ENCODE measurements around the gene DHX8.
"Not testable (repeated sequence)": the region's sequence is repeated elsewhere in the genome, so short reads cannot be mapped to it uniquely, and the experiment has no call there.

Gene DHX8

DNA sequence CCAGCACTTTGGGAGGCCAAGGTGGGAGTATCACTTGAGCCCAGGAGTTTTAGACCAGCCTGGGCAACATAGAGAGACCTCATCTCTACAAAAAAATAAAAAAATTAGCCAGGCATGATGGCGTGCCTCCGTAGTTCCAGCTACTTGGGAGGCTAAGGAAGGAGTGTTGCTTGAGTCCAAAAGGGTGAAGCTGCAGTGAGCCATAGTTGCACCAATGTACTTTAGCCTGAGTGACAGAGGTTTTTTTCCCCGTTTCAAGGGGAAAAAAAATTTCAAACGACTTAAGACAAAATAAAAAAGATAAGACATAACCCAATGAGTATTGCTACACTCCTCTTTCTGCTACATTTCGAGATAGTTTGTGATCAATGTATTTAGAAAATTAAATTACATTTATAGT lies 6.8 kb downstream of the DHX8 start:
- H3K27ac ChIP-seq (ENCODE audit: low read length), result no peak overlapping the region
- H3K36me3 ChIP-seq (ENCODE audit: control insufficient read depth, low read depth, low read length), result peaks cover 38% of the 10 kb centered on the region
- no peaks in the 10 kb centered on the region for H3K9me3 ChIP-seq (ENCODE audit: control insufficient read depth, low read depth, low read length)
- no peak overlapping the region for H3K4me3 ChIP-seq (ENCODE audit: low read length)
- no peaks in the 10 kb centered on the region for H3K4me1 ChIP-seq (ENCODE audit: control insufficient read depth, low read depth, low read length)
- H3K9ac ChIP-seq (ENCODE audit: low read length), result no peak overlapping the region
- H3K27me3 ChIP-seq (ENCODE audit: control insufficient read depth, insufficient read depth, low read length), result no peaks in the 10 kb centered on the region

DNA sequence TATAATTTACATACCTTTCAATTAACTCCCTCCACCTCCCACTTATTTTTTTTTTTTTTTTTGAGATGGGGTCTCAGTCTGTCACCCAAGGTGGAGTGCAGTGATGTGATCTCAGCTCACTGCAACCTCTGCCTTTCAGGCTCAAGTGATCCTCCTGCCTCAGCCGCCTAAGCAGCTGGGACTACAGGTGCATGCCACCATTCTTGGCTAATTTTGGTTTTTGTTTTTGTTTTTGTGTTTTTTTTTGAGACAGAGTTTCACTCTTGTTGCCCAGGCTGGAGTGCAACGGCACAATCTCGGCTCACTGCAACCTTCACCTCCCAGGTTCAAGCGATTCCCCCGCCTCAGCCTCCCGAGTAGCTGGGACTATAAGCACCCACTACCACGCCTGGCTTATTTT lies 25.7 kb downstream of the DHX8 start:
- not testable (repeated sequence) for H3K9me3 ChIP-seq (ENCODE audit: control insufficient read depth, low read depth, low read length); H3K9ac ChIP-seq (ENCODE audit: low read length); H3K27me3 ChIP-seq (ENCODE audit: control insufficient read depth, insufficient read depth, low read length); H3K4me1 ChIP-seq (ENCODE audit: control insufficient read depth, low read depth, low read length); H3K27ac ChIP-seq (ENCODE audit: low read length); H3K4me3 ChIP-seq (ENCODE audit: low read length)
- peaks cover 64% of the 10 kb centered on the region for H3K36me3 ChIP-seq (ENCODE audit: control insufficient read depth, low read depth, low read length)

- not testable (repeated sequence) for H3K4me3 ChIP-seq (ENCODE audit: low read length); H3K27ac ChIP-seq (ENCODE audit: low read length); H3K4me1 ChIP-seq (ENCODE audit: control insufficient read depth, low read depth, low read length); H3K9me3 ChIP-seq (ENCODE audit: control insufficient read depth, low read depth, low read length); H3K27me3 ChIP-seq (ENCODE audit: control insufficient read depth, insufficient read depth, low read length); H3K9ac ChIP-seq (ENCODE audit: low read length)
- H3K36me3 ChIP-seq (ENCODE audit: control insufficient read depth, low read depth, low read length), result peaks cover 66% of the 10 kb centered on the region
These were observed 27.4 kb downstream of the DHX8 start for GRCh38 chr17:43511199-43511598.

- no peaks in the 10 kb centered on the region for H3K27me3 ChIP-seq (ENCODE audit: control insufficient read depth, insufficient read depth, low read length)
- H3K36me3 ChIP-seq (ENCODE audit: control insufficient read depth, low read depth, low read length), result peaks cover 59% of the 10 kb centered on the region
- H3K4me1 ChIP-seq (ENCODE audit: control insufficient read depth, low read depth, low read length), result no peaks in the 10 kb centered on the region
- H3K4me3 ChIP-seq (ENCODE audit: low read length), result no peak overlapping the region
- no peaks in the 10 kb centered on the region for H3K9me3 ChIP-seq (ENCODE audit: control insufficient read depth, low read depth, low read length)
- no peak overlapping the region for H3K9ac ChIP-seq (ENCODE audit: low read length)
- H3K27ac ChIP-seq (ENCODE audit: low read length), result no peak overlapping the region
These were observed 31.9 kb downstream of the DHX8 start for GRCh38 chr17:43515656-43516055.

GRCh38 chr17:43517161-43517560 lies 33.4 kb downstream of the DHX8 start:
- Histone ChIP-seq H3K9me3 (ENCODE audit: control insufficient read depth, low read depth, low read length) (no peaks in the 10 kb centered on the region), H3K9ac (ENCODE audit: low read length) (no peak overlapping the region), H3K4me1 (ENCODE audit: control insufficient read depth, low read depth, low read length) (no peaks in the 10 kb centered on the region), H3K27me3 (ENCODE audit: control insufficient read depth, insufficient read depth, low read length) (no peaks in the 10 kb centered on the region), H3K4me3 (ENCODE audit: low read length) (no peak overlapping the region), H3K36me3 (ENCODE audit: control insufficient read depth, low read depth, low read length) (peaks cover 68% of the 10 kb centered on the region), H3K27ac (ENCODE audit: low read length) (no peak overlapping the region)

- no peaks in the 10 kb centered on the region for H3K27me3 ChIP-seq (ENCODE audit: control insufficient read depth, insufficient read depth, low read length)
- H3K9me3 ChIP-seq (ENCODE audit: control insufficient read depth, low read depth, low read length), result no peaks in the 10 kb centered on the region
- H3K4me1 ChIP-seq (ENCODE audit: control insufficient read depth, low read depth, low read length), result no peaks in the 10 kb centered on the region
- H3K36me3 ChIP-seq (ENCODE audit: control insufficient read depth, low read depth, low read length), result peaks cover 65% of the 10 kb centered on the region
- H3K4me3 ChIP-seq (ENCODE audit: low read length), result no peak overlapping the region
- no peak overlapping the region for H3K27ac ChIP-seq (ENCODE audit: low read length)
- H3K9ac ChIP-seq (ENCODE audit: low read length), result no peak overlapping the region
These were observed 34.0 kb downstream of the DHX8 start for GRCh38 chr17:43517615-43518386.

GRCh38 chr17:43521389-43521788 lies 37.6 kb downstream of the DHX8 start:
- H3K4me3 ChIP-seq (ENCODE audit: low read length), result no peak overlapping the region
- no peak overlapping the region for H3K9ac ChIP-seq (ENCODE audit: low read length)
- H3K27ac ChIP-seq (ENCODE audit: low read length), result no peak overlapping the region
- no peaks in the 10 kb centered on the region for H3K9me3 ChIP-seq (ENCODE audit: control insufficient read depth, low read depth, low read length)
- H3K27me3 ChIP-seq (ENCODE audit: control insufficient read depth, insufficient read depth, low read length), result no peaks in the 10 kb centered on the region
- peaks cover 15% of the 10 kb centered on the region for H3K4me1 ChIP-seq (ENCODE audit: control insufficient read depth, low read depth, low read length)
- H3K36me3 ChIP-seq (ENCODE audit: control insufficient read depth, low read depth, low read length), result peaks cover 67% of the 10 kb centered on the region

- Histone ChIP-seq H3K36me3 (ENCODE audit: control insufficient read depth, low read depth, low read length) (peaks cover 60% of the 10 kb centered on the region), H3K9ac (ENCODE audit: low read length) (no peak overlapping the region), H3K27me3 (ENCODE audit: control insufficient read depth, insufficient read depth, low read length) (no peaks in the 10 kb centered on the region), H3K9me3 (ENCODE audit: control insufficient read depth, low read depth, low read length) (no peaks in the 10 kb centered on the region), H3K27ac (ENCODE audit: low read length) (no peak overlapping the region), H3K4me3 (ENCODE audit: low read length) (no peak overlapping the region), H3K4me1 (ENCODE audit: control insufficient read depth, low read depth, low read length) (peaks cover 34% of the 10 kb centered on the region)
These were observed 41.3 kb downstream of the DHX8 start for GRCh38 chr17:43524945-43525575.

DNA sequence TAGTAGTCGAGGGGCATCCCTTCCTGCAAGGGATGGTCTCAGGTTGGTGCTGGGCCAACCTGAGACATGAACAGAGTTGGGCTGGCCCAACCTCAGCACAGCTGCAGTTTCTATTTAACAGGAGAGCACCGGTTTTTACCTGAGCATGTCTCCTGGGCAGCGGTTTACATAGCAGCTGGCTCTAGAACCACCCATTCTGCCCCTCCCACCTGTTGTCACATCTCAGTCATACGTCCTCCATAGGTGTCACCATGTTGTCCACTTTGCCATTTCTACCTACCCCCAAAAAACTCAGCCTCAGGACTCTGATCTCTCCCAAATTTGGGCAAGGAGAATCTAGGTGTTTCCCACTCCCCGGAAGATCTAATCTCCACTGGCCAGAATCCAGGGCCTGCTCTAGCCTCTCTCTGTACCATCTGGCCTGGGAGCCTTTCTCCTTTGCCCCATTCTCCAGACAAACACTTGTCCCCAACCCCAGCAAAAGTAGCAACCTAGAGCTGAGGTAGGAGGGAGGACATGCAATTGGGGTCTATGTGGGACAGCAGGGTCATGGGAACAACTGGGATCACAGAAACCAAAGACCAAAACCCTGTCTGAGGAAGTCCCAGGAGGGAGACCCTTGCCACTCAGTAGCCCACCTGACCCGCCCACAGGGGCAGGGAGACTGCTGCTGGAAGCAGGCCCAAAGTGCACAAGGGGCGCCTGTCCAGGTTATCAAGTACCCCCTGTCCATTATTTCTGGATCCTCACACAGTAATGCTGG lies 43.3 kb downstream of the DHX8 start:
- H3K27me3 ChIP-seq (ENCODE audit: control insufficient read depth, insufficient read depth, low read length), result no peaks in the 10 kb centered on the region
- no peaks in the 10 kb centered on the region for H3K9me3 ChIP-seq (ENCODE audit: control insufficient read depth, low read depth, low read length)
- H3K4me3 ChIP-seq (ENCODE audit: low read length), result no peak overlapping the region
- H3K36me3 ChIP-seq (ENCODE audit: control insufficient read depth, low read depth, low read length), result peaks cover 42% of the 10 kb centered on the region
- no peak overlapping the region for H3K9ac ChIP-seq (ENCODE audit: low read length)
- no peak overlapping the region for H3K27ac ChIP-seq (ENCODE audit: low read length)
- peaks cover 49% of the 10 kb centered on the region for H3K4me1 ChIP-seq (ENCODE audit: control insufficient read depth, low read depth, low read length)

DNA sequence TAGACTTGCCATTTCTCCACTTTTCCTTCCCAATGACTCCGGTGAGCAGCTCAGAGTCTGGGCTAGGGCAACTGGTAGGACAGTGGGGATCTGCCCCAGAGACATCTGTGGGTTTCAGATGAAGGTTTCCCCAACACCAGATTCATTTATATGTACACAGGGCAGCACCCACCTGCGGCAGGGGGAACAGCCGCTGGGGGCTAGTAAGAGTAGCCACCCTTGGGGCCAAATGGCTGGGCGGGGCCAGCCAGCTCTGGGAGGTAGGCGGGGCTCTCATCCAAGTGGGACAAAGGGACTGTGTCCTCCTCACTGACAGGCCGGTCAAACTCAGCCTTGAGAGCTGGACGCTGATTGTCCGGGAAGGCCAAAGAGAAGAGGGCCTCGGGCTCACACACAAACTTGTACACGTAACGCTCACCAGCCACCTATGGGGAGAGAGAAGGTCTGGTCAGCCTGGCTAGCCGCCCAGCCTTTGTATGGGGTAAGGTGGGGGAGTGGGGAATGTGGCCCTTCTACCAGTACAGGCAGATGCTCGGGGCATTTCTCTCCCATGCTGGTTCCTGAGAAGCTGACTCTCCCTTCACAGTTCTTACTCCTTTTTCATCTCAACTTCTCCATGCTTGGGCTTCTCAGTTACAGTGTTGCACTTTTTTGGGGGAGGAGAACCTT lies 44.7 kb downstream of the DHX8 start:
- Histone ChIP-seq H3K36me3 (ENCODE audit: control insufficient read depth, low read depth, low read length) (peaks cover 40% of the 10 kb centered on the region), H3K9ac (ENCODE audit: low read length) (no peak overlapping the region), H3K27ac (ENCODE audit: low read length) (no peak overlapping the region)

GRCh38 chr17:43528988-43529814 lies 45.4 kb downstream of the DHX8 start:
- no peaks in the 10 kb centered on the region for H3K27me3 ChIP-seq (ENCODE audit: control insufficient read depth, insufficient read depth, low read length)
- H3K9me3 ChIP-seq (ENCODE audit: control insufficient read depth, low read depth, low read length), result no peaks in the 10 kb centered on the region
- H3K36me3 ChIP-seq (ENCODE audit: control insufficient read depth, low read depth, low read length), result peaks cover 36% of the 10 kb centered on the region
- H3K4me1 ChIP-seq (ENCODE audit: control insufficient read depth, low read depth, low read length), result peaks cover 49% of the 10 kb centered on the region
- no peak overlapping the region for H3K27ac ChIP-seq (ENCODE audit: low read length)
- H3K9ac ChIP-seq (ENCODE audit: low read length), result no peak overlapping the region
- H3K4me3 ChIP-seq (ENCODE audit: low read length), result no peak overlapping the region

More for the DNA sequence above, 44.7 kb downstream of the DHX8 start:
- Histone ChIP-seq H3K4me3 (ENCODE audit: low read length) (no peak overlapping the region), H3K9me3 (ENCODE audit: control insufficient read depth, low read depth, low read length) (no peaks in the 10 kb centered on the region), H3K27me3 (ENCODE audit: control insufficient read depth, insufficient read depth, low read length) (no peaks in the 10 kb centered on the region), H3K4me1 (ENCODE audit: control insufficient read depth, low read depth, low read length) (peaks cover 49% of the 10 kb centered on the region)

Measured in iPS-18a (cell line).